PFSK-1 (cell line): ENCODE measurements around the gene ASTL.

Experiments
- FOXP2 ChIP-seq: optimal IDR thresholded peaks from 2 replicates; pipeline ENCODE3; 2011; ENCODE audit warnings: borderline replicate concordance, control low read depth, inconsistent platforms; ENCODE audit not compliant: insufficient read depth; ENCODE audit errors: extremely low read length, extremely low read depth
- POLR2AphosphoS5 ChIP-seq: IDR thresholded peaks from 2 replicates; pipeline ENCODE4 v1.6.1; 2012; ENCODE audit warnings: low read depth, mild to moderate bottlenecking, control low read depth, low read length, moderate library complexity
- SIN3A ChIP-seq: IDR thresholded peaks from 2 replicates; pipeline ENCODE4 v1.6.1; 2012; ENCODE audit warnings: mild to moderate bottlenecking, low read length, moderate library complexity, borderline replicate concordance; ENCODE audit not compliant: insufficient read depth

GRCh38 chr2:96145036-96145847 lies 6.9 kb upstream of the ASTL start, which contains the start of gene DUSP2:
- TF ChIP-seq SIN3A (no peak), FOXP2 (no peak), POLR2AphosphoS5 (no peak)
